HCT116 (cell line): ENCODE data around the gene TYW5. TPM values are rescaled to one million over a fixed set of nuclear protein-coding genes. Genes with fewer than 3 reads are reported as not detected.

Experiments used
- ATAC-seq: fragments of 200-7000 bp; cut with Tn5 transposase; 2 replicates; pipeline ENCODE4 v1.9.1; 2020; ENCODE audit warnings: mild to moderate bottlenecking, moderate library complexity
- BruUV-seq: library from RNA; stranded (reverse); fragments of 400-500 nt; replicated peaks from 2 replicates; lab custom pipeline; 2021; lab: Mats Ljungman, UMichigan
- CTCF ChIA-PET: fragments of 300-600 bp; sonication (Branson Sonifier 250); formaldehyde crosslinking; loops from one replicate; lab custom pipeline; 2021; ENCODE audit warnings: antibody characterized with exemption; lab: Charles Lee
- POLR2A ChIA-PET: fragments of 300-600, 350-600 bp; sonication (Branson Sonifier 250); formaldehyde crosslinking; loops from one replicate; lab custom pipeline; 2021; ENCODE audit warnings: antibody characterized with exemption; lab: Charles Lee
- RAD21 ChIA-PET, 2 experiments: fragments of 300-600 bp; sonication (Branson Sonifier 250); formaldehyde crosslinking; loops; one replicate each; lab custom pipeline; 2023; ENCODE audit warnings: low total read pairs in 2 of 2; ENCODE audit not compliant: uncharacterized antibody in 2 of 2, unreplicated experiment in 2 of 2, low non-redundant PET in 1 of 2; lab: Charles Lee
- DNase-seq: peaks from one replicate; pipeline ENCODE4 v3.0.0-alpha.2; 2010; ENCODE audit warnings: low read depth, low spot score
- H2AFZ ChIP-seq: fragments of 200-600 bp; shearing (Covaris generic), sonication (generic); 2 replicates; pipeline ENCODE4 v1.6.1; 2017; ENCODE audit warnings: low read depth, mixed run types, mixed read lengths, antibody characterized with exemption, low read length; ENCODE audit not compliant: poor library complexity, severe bottlenecking
- H3K27ac ChIP-seq: 2 replicates; pipeline ENCODE4 v1.5.1; 2012; ENCODE audit warnings: low read depth, low read length
- H3K27me3 ChIP-seq: fragments of 200-600 bp; sonication (generic); 2 replicates; pipeline ENCODE4 v1.6.1; 2016; ENCODE audit warnings: mixed run types, low read length, mixed read lengths; ENCODE audit not compliant: insufficient read depth
- H3K36me3 ChIP-seq, 2 experiments: fragments of 200-500 bp in 1 of 2; fragments of 200-600 bp in 1 of 2; sonication (Bioruptor generic) in 1 of 2; sonication (generic) in 1 of 2; 2 replicates each; pipeline versions ENCODE4 v1.5.1 to v1.6.1; 2014 to 2016; ENCODE audit warnings: low read length in 2 of 2, inconsistent platforms in 1 of 2, mixed read lengths in 1 of 2, mixed run types in 1 of 2; ENCODE audit not compliant: insufficient read depth in 2 of 2, control insufficient read depth in 1 of 2
- H3K4me1 ChIP-seq, 2 experiments: fragments of 200-600 bp in 1 of 2; sonication (generic) in 1 of 2; 2 replicates each; pipeline versions ENCODE4 v1.5.1 to v1.6.1; 2012 to 2017; ENCODE audit warnings: low read length in 2 of 2, inconsistent platforms in 1 of 2, mild to moderate bottlenecking in 1 of 2, mixed read lengths in 1 of 2, mixed run types in 1 of 2, moderate library complexity in 1 of 2; ENCODE audit not compliant: insufficient read depth in 2 of 2, control insufficient read depth in 1 of 2
- H3K4me2 ChIP-seq: fragments of 200-600 bp; sonication (generic); 2 replicates; pipeline ENCODE4 v1.6.1; 2017; ENCODE audit warnings: mixed run types, low read length, mixed read lengths
- H3K4me3 ChIP-seq, 2 experiments: fragments of 200-600 bp in 1 of 2; sonication (generic) in 1 of 2; replicated peaks in 1 of 2; 2 replicates each; pipeline ENCODE4 v1.5.1; 2011 to 2016; ENCODE audit warnings: low read length in 2 of 2, control low read depth in 1 of 2, low read depth in 1 of 2, mild to moderate bottlenecking in 1 of 2, mixed read lengths in 1 of 2, mixed run types in 1 of 2
- H3K79me2 ChIP-seq: fragments of 200-600 bp; sonication (generic); 2 replicates; pipeline ENCODE4 v1.6.1; 2017; ENCODE audit warnings: mild to moderate bottlenecking, mixed run types, low read length, moderate library complexity, mixed read lengths; ENCODE audit not compliant: insufficient read depth
- H3K9ac ChIP-seq: fragments of 200-600 bp; sonication (generic); 2 replicates; pipeline ENCODE4 v1.6.1; 2016; ENCODE audit warnings: low read length, mixed read lengths
- H3K9me2 ChIP-seq: fragments of 200-600 bp; sonication (generic), shearing (Covaris generic); 2 replicates; pipeline ENCODE4 v1.6.1; 2017; ENCODE audit warnings: mixed run types, mild to moderate bottlenecking, moderate library complexity; ENCODE audit not compliant: insufficient read depth
- H3K9me3 ChIP-seq, 2 experiments: fragments of 200-500 bp in 1 of 2; fragments of 200-600 bp in 1 of 2; sonication (Bioruptor generic) in 1 of 2; sonication (generic) in 1 of 2; 2 replicates each; pipeline ENCODE4 v1.6.1; 2014 to 2017; ENCODE audit warnings: low read length in 2 of 2, mixed read lengths in 2 of 2, inconsistent platforms in 1 of 2, low read depth in 1 of 2, mild to moderate bottlenecking in 1 of 2, mixed run types in 1 of 2, moderate library complexity in 1 of 2; ENCODE audit not compliant: control insufficient read depth in 1 of 2, insufficient read depth in 1 of 2
- H4K20me1 ChIP-seq: fragments of 200-600 bp; sonication (generic), shearing (Covaris generic); 2 replicates; pipeline ENCODE4 v1.6.1; 2017; ENCODE audit warnings: mixed run types, mild to moderate bottlenecking, moderate library complexity; ENCODE audit not compliant: insufficient read depth
- CBX3 ChIP-seq: IDR thresholded peaks from 2 replicates; pipeline ENCODE4 v1.6.1; 2012; ENCODE audit warnings: low read depth
- EZH2phosphoT487 ChIP-seq: fragments of 200-600 bp; IDR thresholded peaks from 2 replicates; pipeline ENCODE4 v1.6.1; 2018; ENCODE audit warnings: antibody characterized with exemption, borderline replicate concordance
- FOSL1 ChIP-seq: IDR thresholded peaks from 2 replicates; pipeline ENCODE4 v1.6.1; 2012; ENCODE audit warnings: low read depth
- JUND ChIP-seq: IDR thresholded peaks from 2 replicates; pipeline ENCODE4 v1.6.1; 2012
- SIN3A ChIP-seq: IDR thresholded peaks from 2 replicates; pipeline ENCODE4 v1.6.1; 2012; ENCODE audit warnings: low read depth
- TCF7L2 ChIP-seq: IDR thresholded peaks from 2 replicates; pipeline ENCODE4 v1.7.0; 2011; ENCODE audit warnings: borderline replicate concordance, inconsistent platforms; ENCODE audit not compliant: insufficient read depth, insufficient read length; ENCODE audit errors: extremely low read depth
- YY1 ChIP-seq: IDR thresholded peaks from 2 replicates; pipeline ENCODE4 v1.6.1; 2011; ENCODE audit warnings: low read length, low read depth, moderate library complexity, mild to moderate bottlenecking; ENCODE audit not compliant: insufficient replicate concordance; ENCODE audit errors: extremely low read depth
- ZNF274 ChIP-seq: fragments of 200-500 bp; sonication (Bioruptor generic); IDR thresholded peaks from 2 replicates; pipeline ENCODE4 v1.6.1; 2014; ENCODE audit warnings: mild to moderate bottlenecking, low read depth, low read length, inconsistent platforms
- intact Hi-C: fragments of 100-400 bp; cut with micrococcal nuclease; formaldehyde crosslinking; loops from 2 replicates; pipeline ENCODE4 v1.10.0; 2022
- total RNA-seq: library from RNA; stranded (reverse); gene quantifications from one replicate; pipeline ENCODE4 v1.2.1, GENCODE V29; 2021; ENCODE audit not compliant: unreplicated experiment
- TF ChIP-seq, protein P1 (sequence below): IDR thresholded peaks from 2 replicates; pipeline ENCODE4 v1.6.1; 2012
- TF ChIP-seq, protein P2 (sequence below): IDR thresholded peaks from 2 replicates; pipeline ENCODE4 v1.6.1; 2011; ENCODE audit warnings: mild to moderate bottlenecking, low read length, moderate library complexity; ENCODE audit not compliant: insufficient replicate concordance; ENCODE audit errors: extremely low read depth
- TF ChIP-seq, protein P3 (sequence below): IDR thresholded peaks from 2 replicates; pipeline ENCODE4 v1.6.1; 2012

Gene TYW5
- total RNA-seq, 1 experiment from 2014 or later = 7.7 TPM

DNA sequence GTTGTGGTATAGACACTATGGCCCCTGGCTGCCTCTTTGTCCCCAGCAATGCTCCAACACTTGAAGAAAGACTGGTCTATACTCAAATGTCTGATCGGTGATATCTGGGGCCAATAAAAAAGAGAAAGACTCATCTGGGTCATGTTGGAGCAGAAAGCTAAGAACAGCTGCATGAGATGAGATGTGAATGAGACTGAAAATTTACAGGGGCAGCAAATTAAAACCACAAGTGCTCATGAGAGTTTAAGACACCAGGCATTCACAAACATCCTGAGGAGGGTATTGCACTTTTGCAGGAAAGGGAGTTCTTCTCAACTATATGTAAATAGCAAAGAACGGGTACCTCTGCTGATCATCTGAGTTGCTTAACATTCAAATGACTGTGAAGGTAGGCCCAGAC lies 36.4 kb upstream of the TYW5 start:
- no peak for DNase-seq
- ChIA-PET RAD21 (no interaction called here), POLR2A (no interaction called here), CTCF (no interaction called here)
- Histone ChIP-seq H3K4me3 (no peak overlapping the region), H3K79me2 (no peaks in the 10 kb centered on the region), H3K9me2 (no peaks in the 10 kb centered on the region), H3K27ac (no peak overlapping the region), H3K27me3 (no peaks in the 10 kb centered on the region), H3K9me3 (no peaks in the 10 kb centered on the region; a peak in 1 of 4 replicates), H3K4me2 (no peak overlapping the region), H4K20me1 (no peaks in the 10 kb centered on the region), H3K4me1 (no peaks in the 10 kb centered on the region), H3K36me3 (no peaks in the 10 kb centered on the region), H3K9ac (no peak overlapping the region), H2AFZ (no peak overlapping the region)
- ATAC-seq = no peak
- BruUV-seq = no TSS peak
- TF ChIP-seq YY1 (no peak), JUND (no peak), CBX3 (no peak), FOSL1 (no peak), SIN3A (no peak), ZNF274 (no peak), TCF7L2 (no peak), EZH2phosphoT487 (no peak)
- TF ChIP-seq, protein P1, sequence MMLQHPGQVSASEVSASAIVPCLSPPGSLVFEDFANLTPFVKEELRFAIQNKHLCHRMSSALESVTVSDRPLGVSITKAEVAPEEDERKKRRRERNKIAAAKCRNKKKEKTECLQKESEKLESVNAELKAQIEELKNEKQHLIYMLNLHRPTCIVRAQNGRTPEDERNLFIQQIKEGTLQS = no peak
- TF ChIP-seq, protein P2, sequence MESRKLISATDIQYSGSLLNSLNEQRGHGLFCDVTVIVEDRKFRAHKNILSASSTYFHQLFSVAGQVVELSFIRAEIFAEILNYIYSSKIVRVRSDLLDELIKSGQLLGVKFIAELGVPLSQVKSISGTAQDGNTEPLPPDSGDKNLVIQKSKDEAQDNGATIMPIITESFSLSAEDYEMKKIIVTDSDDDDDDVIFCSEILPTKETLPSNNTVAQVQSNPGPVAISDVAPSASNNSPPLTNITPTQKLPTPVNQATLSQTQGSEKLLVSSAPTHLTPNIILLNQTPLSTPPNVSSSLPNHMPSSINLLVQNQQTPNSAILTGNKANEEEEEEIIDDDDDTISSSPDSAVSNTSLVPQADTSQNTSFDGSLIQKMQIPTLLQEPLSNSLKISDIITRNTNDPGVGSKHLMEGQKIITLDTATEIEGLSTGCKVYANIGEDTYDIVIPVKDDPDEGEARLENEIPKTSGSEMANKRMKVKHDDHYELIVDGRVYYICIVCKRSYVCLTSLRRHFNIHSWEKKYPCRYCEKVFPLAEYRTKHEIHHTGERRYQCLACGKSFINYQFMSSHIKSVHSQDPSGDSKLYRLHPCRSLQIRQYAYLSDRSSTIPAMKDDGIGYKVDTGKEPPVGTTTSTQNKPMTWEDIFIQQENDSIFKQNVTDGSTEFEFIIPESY = no peak
- TF ChIP-seq, protein P3, sequence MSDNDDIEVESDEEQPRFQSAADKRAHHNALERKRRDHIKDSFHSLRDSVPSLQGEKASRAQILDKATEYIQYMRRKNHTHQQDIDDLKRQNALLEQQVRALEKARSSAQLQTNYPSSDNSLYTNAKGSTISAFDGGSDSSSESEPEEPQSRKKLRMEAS = no peak
- intact Hi-C loops = no loop called here
